Stomach smooth muscle (tissue), 2 donors: ENCODE measurements around the gene OR1A2.
"Not testable (repeated sequence)": the region's sequence is repeated elsewhere in the genome, so short reads cannot be mapped to it uniquely, and the experiment has no call there.

Experiments used
- H3K27ac ChIP-seq: one replicate; pipeline ENCODE4 v1.7.0; 2013; ENCODE audit warnings: mild to moderate bottlenecking, low read length, inconsistent platforms
- H3K27me3 ChIP-seq, 2 donors: one replicate each; pipeline ENCODE4 v1.7.0; 2013; ENCODE audit warnings: low read length in 2 of 2; ENCODE audit not compliant: insufficient read depth in 2 of 2, control insufficient read depth in 1 of 2
- H3K36me3 ChIP-seq, 2 donors: one replicate each; pipeline ENCODE4 v1.7.0; 2013; ENCODE audit warnings: low read length in 2 of 2; ENCODE audit not compliant: control insufficient read depth in 2 of 2, insufficient read depth in 2 of 2
- H3K4me1 ChIP-seq: one replicate; pipeline ENCODE4 v1.7.0; 2013; ENCODE audit warnings: low read length; ENCODE audit not compliant: control insufficient read depth, insufficient read depth
- H3K4me3 ChIP-seq, 2 donors: one replicate each; pipeline ENCODE4 v1.7.0; 2013; ENCODE audit warnings: low read length in 2 of 2
- H3K9ac ChIP-seq, 2 donors: one replicate each; pipeline ENCODE4 v1.7.0; 2013; ENCODE audit warnings: low read length in 2 of 2, mild to moderate bottlenecking in 1 of 2
- H3K9me3 ChIP-seq, 2 donors: one replicate each; pipeline ENCODE4 v1.7.0; 2013; ENCODE audit warnings: low read length in 2 of 2; ENCODE audit not compliant: control insufficient read depth in 2 of 2
- donor health status: healthy.
- donor health status: Pancreatic carcinoma.

OR1A2 gene

GRCh38 chr17:3197219-3197618 lies at the start of gene OR1A2:
OR1A2 (plus strand) TSS chr17:3197519; CDS start chr17:3197519, 0 bp downstream.
- H3K9me3 ChIP-seq = peaks cover 0 to 4% of the 10 kb centered on the region in 2 donors
- H3K4me1 ChIP-seq = no peaks in the 10 kb centered on the region
- no peak within 1 kb of the TSS for H3K27ac ChIP-seq
- peaks cover 0 to 4% of the 10 kb centered on the region in 2 donors for H3K27me3 ChIP-seq
- H3K36me3 ChIP-seq = no peaks in the 10 kb centered on the region
- no peak within 1 kb of the TSS for H3K4me3 ChIP-seq
- no peak within 1 kb of the TSS for H3K9ac ChIP-seq

- Histone ChIP-seq H3K9me3 (no peaks in the 10 kb centered on the region), H3K9ac (no peak overlapping the region), H3K4me3 (no peak overlapping the region), H3K36me3 (no peaks in the 10 kb centered on the region), H3K27me3 (peaks cover 0 to 4% of the 10 kb centered on the region in 2 donors), H3K27ac (no peak overlapping the region), H3K4me1 (no peaks in the 10 kb centered on the region)
Observed at GRCh38 chr17:3157218-3157617, 40.1 kb upstream of the OR1A2 start.

- H3K9me3 ChIP-seq = peaks cover 0 to 7% of the 10 kb centered on the region in 2 donors
- no peaks in the 10 kb centered on the region for H3K36me3 ChIP-seq
- H3K9ac ChIP-seq = no peak overlapping the region
- no peak overlapping the region for H3K4me3 ChIP-seq
- no peak overlapping the region for H3K27ac ChIP-seq
- no peaks in the 10 kb centered on the region for H3K4me1 ChIP-seq
- no peaks in the 10 kb centered on the region for H3K27me3 ChIP-seq
Observed at GRCh38 chr17:3167574-3167973, 29.7 kb upstream of the OR1A2 start.

GRCh38 chr17:3189961-3190360 lies 7.4 kb upstream of the OR1A2 start:
- no peaks in the 10 kb centered on the region for H3K27me3 ChIP-seq
- H3K9ac ChIP-seq = no peak overlapping the region
- H3K4me1 ChIP-seq = no peaks in the 10 kb centered on the region
- H3K27ac ChIP-seq = no peak overlapping the region
- H3K36me3 ChIP-seq = no peaks in the 10 kb centered on the region
- H3K9me3 ChIP-seq = no peaks in the 10 kb centered on the region
- H3K4me3 ChIP-seq = no peak overlapping the region

GRCh38 chr17:3207367-3207766 lies 10.0 kb downstream of the OR1A2 start, which contains the start of gene OR1A1:
OR1A1 (plus strand) TSS chr17:3207667; CDS start chr17:3215621, 7,954 bp downstream.
- Histone ChIP-seq H3K9ac (no peak within 1 kb of the TSS), H3K27ac (no peak within 1 kb of the TSS), H3K4me1 (no peaks in the 10 kb centered on the region), H3K9me3 (peaks cover 2 to 3% of the 10 kb centered on the region in 2 donors), H3K36me3 (no peaks in the 10 kb centered on the region), H3K4me3 (no peak within 1 kb of the TSS), H3K27me3 (no peaks in the 10 kb centered on the region)

GRCh38 chr17:3208484-3208883 lies 11.2 kb downstream of the OR1A2 start:
- peaks cover 2 to 3% of the 10 kb centered on the region in 2 donors for H3K9me3 ChIP-seq
- no peaks in the 10 kb centered on the region for H3K4me1 ChIP-seq
- no peaks in the 10 kb centered on the region for H3K27me3 ChIP-seq
- H3K9ac ChIP-seq = no peak overlapping the region
- H3K4me3 ChIP-seq = no peak overlapping the region
- no peaks in the 10 kb centered on the region for H3K36me3 ChIP-seq
- no peak overlapping the region for H3K27ac ChIP-seq

GRCh38 chr17:3213001-3213400 lies 15.7 kb downstream of the OR1A2 start:
- Histone ChIP-seq H3K9me3 (peaks cover 5 to 8% of the 10 kb centered on the region in 2 donors), H3K4me1 (no peaks in the 10 kb centered on the region), H3K36me3 (no peaks in the 10 kb centered on the region), H3K4me3 (no peak overlapping the region), H3K27ac (no peak overlapping the region), H3K9ac (no peak overlapping the region), H3K27me3 (no peaks in the 10 kb centered on the region)

GRCh38 chr17:3213587-3213986 lies 16.3 kb downstream of the OR1A2 start:
- Histone ChIP-seq H3K27ac (no peak overlapping the region), H3K4me1 (no peaks in the 10 kb centered on the region), H3K36me3 (no peaks in the 10 kb centered on the region), H3K9me3 (peaks cover 5 to 8% of the 10 kb centered on the region in 2 donors), H3K4me3 (no peak overlapping the region), H3K9ac (no peak overlapping the region), H3K27me3 (no peaks in the 10 kb centered on the region)

- not testable (repeated sequence) for H3K4me1 ChIP-seq, H3K9ac ChIP-seq, H3K36me3 ChIP-seq, H3K9me3 ChIP-seq, H3K4me3 ChIP-seq, H3K27me3 ChIP-seq, H3K27ac ChIP-seq
Observed at GRCh38 chr17:3219978-3220377, 22.7 kb downstream of the OR1A2 start.

GRCh38 chr17:3221850-3222249 lies 24.5 kb downstream of the OR1A2 start:
- no peaks in the 10 kb centered on the region for H3K27me3 ChIP-seq
- no peaks in the 10 kb centered on the region for H3K36me3 ChIP-seq
- no peak overlapping the region for H3K27ac ChIP-seq
- no peaks in the 10 kb centered on the region for H3K4me1 ChIP-seq
- no peaks in the 10 kb centered on the region for H3K9me3 ChIP-seq
- no peak overlapping the region for H3K9ac ChIP-seq
- H3K4me3 ChIP-seq = no peak overlapping the region

GRCh38 chr17:3222505-3222904 lies 25.2 kb downstream of the OR1A2 start:
- Histone ChIP-seq H3K27me3 (no peaks in the 10 kb centered on the region), H3K4me3 (no peak overlapping the region), H3K9ac (no peak overlapping the region), H3K9me3 (no peaks in the 10 kb centered on the region), H3K36me3 (no peaks in the 10 kb centered on the region), H3K27ac (no peak overlapping the region), H3K4me1 (no peaks in the 10 kb centered on the region)
